ENCODE data around the gene RHEB.
"Not testable (repeated sequence)": the region's sequence is repeated elsewhere in the genome, so short reads cannot be mapped to it uniquely, and the experiment has no call there.

DNA sequence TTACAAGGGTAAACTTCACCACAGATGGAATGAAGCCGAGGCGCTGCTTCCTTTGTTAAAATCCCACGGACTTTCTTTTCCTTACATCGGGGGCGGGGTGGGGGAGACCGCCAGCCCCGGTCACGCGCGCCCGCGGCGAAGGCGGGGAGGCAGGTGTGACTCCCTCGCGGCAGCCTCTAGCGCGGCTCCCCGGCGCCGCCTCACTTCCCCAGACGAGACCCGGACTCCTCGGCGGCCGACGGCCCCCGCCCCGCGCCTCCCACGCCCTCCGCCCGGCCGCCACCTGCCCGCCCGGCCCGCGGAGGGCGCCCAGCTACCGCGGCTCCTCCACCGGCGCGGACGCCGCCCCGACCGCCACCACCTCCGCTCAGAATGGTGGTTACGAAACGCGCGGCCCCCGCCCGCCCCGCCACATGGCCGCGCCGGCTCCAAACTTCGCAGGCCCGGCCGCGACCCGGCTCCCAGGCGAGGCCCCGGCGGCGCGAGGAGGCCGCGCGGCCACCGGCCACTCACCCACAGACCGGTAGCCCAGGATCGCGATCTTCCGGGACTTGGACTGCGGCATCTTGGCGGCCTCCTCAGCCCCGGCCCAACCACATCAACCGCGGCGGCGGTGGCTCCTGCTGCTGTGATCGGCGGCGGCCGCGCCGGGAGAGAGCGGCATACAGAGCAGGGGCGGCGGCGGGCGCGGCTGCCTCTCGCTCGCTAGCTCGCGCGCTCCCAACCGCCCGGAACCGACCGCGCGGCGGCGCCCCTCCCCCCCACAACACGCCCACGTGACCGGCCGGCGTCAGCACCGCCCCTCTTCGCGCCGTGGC lies 539 bp downstream of the RHEB start:
- TF ChIP-seq, protein P1, sequence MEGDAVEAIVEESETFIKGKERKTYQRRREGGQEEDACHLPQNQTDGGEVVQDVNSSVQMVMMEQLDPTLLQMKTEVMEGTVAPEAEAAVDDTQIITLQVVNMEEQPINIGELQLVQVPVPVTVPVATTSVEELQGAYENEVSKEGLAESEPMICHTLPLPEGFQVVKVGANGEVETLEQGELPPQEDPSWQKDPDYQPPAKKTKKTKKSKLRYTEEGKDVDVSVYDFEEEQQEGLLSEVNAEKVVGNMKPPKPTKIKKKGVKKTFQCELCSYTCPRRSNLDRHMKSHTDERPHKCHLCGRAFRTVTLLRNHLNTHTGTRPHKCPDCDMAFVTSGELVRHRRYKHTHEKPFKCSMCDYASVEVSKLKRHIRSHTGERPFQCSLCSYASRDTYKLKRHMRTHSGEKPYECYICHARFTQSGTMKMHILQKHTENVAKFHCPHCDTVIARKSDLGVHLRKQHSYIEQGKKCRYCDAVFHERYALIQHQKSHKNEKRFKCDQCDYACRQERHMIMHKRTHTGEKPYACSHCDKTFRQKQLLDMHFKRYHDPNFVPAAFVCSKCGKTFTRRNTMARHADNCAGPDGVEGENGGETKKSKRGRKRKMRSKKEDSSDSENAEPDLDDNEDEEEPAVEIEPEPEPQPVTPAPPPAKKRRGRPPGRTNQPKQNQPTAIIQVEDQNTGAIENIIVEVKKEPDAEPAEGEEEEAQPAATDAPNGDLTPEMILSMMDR (IDR thresholded peaks at IDR 0.05), result not testable (repeated sequence)
- TF ChIP-seq EZH2 (IDR thresholded peaks at IDR 0.05; ENCODE audit: borderline replicate concordance, insufficient read depth, low read depth, low read length, poor library complexity, severe bottlenecking), result not testable (repeated sequence)
